Astrocyte of the spinal cord (primary cell): ENCODE measurements around the gene CNTROB.

Experiments used
- DNase-seq: peaks from one replicate; pipeline ENCODE4 v3.0.0; 2011; ENCODE audit warnings: low read depth, low spot score
- H3K4me3 ChIP-seq: 2 replicates; pipeline ENCODE4 v1.5.1; 2011; ENCODE audit warnings: low read depth, mild to moderate bottlenecking, low read length, moderate library complexity
- in situ Hi-C: cut with HindIII; loops from 2 replicates; pipeline ENCODE4 v1.10.0; 2017; ENCODE audit warnings: low sequenced_read_pairs
- TF ChIP-seq, protein P1 (sequence below): IDR thresholded peaks from 2 replicates; pipeline ENCODE4 v1.5.1; 2012; ENCODE audit warnings: low read depth, mild to moderate bottlenecking, low read length, inconsistent platforms

CNTROB gene

GRCh38 chr17:7886227-7887037 lies 45.6 kb upstream of the CNTROB start:
- in situ Hi-C loops: no loop called here
- peak overlapping the region; percentile 79 for H3K4me3 ChIP-seq
- peak; percentile 15 for DNase-seq
- TF ChIP-seq, protein P1, sequence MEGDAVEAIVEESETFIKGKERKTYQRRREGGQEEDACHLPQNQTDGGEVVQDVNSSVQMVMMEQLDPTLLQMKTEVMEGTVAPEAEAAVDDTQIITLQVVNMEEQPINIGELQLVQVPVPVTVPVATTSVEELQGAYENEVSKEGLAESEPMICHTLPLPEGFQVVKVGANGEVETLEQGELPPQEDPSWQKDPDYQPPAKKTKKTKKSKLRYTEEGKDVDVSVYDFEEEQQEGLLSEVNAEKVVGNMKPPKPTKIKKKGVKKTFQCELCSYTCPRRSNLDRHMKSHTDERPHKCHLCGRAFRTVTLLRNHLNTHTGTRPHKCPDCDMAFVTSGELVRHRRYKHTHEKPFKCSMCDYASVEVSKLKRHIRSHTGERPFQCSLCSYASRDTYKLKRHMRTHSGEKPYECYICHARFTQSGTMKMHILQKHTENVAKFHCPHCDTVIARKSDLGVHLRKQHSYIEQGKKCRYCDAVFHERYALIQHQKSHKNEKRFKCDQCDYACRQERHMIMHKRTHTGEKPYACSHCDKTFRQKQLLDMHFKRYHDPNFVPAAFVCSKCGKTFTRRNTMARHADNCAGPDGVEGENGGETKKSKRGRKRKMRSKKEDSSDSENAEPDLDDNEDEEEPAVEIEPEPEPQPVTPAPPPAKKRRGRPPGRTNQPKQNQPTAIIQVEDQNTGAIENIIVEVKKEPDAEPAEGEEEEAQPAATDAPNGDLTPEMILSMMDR: peak; percentile 4

DNA sequence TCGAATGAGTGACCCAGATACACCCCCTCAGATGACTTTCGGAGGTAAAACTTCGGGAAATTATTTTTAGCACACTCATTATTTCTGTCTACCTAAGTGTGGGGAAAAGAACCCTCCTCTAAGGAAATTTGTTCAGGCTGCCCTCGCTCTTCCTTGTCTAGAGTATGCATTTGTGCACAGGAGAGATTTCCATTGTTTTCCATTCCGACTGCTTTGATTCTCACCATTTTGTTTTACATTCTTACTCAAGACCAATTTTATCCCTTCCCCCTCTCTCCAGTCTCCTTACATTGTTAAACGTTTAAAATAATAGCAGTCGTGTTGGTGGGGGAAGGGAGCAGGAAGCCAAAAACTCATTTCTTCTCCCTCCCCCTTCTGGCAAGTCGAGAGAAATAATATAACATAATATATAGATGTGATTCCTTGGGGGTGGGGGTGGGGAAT lies 44.9 kb upstream of the CNTROB start:
- no peak for DNase-seq
- TF ChIP-seq, protein P1: no peak
- peak overlapping the region; percentile 79 for H3K4me3 ChIP-seq
- in situ Hi-C loops: no loop called here

DNA sequence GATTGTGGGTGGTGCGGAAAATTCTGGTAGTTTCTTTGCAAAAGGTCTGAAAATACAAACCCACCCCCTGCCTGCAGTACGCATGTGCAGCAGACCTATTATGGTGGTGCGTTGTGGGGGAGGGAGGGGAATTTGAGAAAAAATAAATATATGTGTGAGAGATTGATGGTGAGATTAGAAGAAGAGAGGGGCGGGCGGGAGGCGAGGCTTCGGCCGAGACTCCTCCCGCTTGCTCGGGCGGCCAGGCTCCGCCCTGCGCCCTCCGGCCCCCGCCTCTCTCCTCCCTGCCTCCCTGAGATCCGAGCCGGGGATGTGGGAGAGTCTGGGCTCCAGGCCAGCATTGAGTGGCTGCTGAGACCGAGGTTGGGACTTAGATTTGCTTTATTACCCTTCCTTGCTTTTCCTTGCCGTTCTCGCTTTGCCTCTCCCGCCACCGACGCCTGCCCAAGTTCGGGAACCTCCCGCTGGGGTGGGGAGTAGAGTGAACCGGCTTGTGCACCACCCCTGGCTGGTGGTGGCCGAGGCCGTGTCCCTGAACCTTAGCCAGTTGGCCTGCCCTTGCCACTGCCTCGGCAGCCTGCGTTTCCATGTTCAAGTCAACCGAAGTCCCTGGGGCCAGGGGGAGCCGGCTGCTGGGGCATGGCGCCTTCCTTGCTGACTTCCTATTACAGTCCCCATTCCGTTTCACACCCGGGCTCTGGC lies 44.4 kb upstream of the CNTROB start:
- TF ChIP-seq, protein P1: no peak
- DNase-seq: peak; percentile 99
- H3K4me3 ChIP-seq: peak overlapping the region; percentile 79
- in situ Hi-C loops: no loop called here

DNA sequence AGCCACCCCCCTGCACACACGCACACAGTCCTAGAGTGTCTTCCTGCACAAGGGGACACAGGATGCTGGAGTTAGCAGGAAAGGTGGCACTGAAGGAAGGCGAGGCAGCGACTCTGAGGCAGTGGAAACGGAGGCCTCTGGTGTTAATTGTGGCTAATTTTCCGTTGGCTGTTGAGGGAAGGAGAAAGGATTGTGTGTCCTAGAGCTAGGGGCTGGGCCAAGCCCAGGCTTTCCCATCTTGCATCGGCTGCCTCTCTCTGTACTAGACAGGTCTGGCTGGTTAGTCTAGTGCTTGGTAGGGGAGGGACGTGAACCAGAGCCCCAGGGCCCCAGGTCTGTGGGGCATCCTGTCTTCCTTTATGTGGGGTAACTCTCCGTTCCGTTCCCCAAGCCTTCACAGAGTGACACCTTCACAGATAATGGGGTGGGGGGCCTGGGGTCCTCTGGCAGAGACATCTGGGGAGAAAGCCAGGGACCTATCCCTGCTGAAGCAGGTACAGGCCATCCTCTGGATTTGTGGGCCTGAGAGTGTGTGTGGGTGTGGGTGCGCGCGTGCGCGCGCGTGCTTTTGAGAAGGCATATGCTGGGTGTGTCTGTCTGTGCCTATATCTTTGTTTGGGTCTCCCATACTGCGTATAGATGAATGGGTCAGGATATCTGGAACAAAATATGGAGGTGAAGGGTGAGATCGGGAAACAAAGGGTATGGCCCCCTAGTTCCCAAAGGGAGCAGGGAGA lies 43.7 kb upstream of the CNTROB start, which contains the start of gene CHD3:
TSS of gene CHD3 (plus strand) at position 606 of the 737 bp plus-strand sequence. CDS start 212 bp downstream, outside the sequence.
- H3K4me3 ChIP-seq: peak within 1 kb of the TSS; percentile 43
- TF ChIP-seq, protein P1: no peak
- in situ Hi-C loops: no loop called here
- peak; percentile 24 for DNase-seq

GRCh38 chr17:7889166-7889955 lies 42.6 kb upstream of the CNTROB start:
- TF ChIP-seq, protein P1: peak; percentile 40
- DNase-seq: peak; percentile 85
- in situ Hi-C loops: no loop called here
- no peak overlapping the region for H3K4me3 ChIP-seq
